ENCODE results near the gene CLMP.

DNA sequence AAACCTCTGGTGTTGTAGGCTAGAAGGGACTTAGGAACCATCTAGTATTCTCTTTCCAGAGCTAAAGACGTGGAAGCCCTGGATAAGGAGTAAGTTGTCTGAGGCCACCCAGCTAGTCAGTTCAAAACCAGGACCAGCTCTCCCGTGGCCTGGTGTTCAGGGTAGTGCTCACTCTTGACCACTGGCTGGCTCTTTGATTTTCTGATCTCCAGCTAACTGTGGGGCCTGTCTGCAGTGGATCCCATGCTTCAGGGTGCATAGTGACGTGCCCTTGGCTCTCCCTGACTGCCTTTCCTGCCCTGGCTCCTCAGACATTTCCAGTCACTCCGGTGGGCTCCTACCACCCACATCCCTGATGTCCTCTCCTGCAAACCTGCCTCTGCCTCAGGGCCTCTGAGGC lies 1.3 kb downstream of the CLMP start:
- TF ChIP-seq, protein P1, sequence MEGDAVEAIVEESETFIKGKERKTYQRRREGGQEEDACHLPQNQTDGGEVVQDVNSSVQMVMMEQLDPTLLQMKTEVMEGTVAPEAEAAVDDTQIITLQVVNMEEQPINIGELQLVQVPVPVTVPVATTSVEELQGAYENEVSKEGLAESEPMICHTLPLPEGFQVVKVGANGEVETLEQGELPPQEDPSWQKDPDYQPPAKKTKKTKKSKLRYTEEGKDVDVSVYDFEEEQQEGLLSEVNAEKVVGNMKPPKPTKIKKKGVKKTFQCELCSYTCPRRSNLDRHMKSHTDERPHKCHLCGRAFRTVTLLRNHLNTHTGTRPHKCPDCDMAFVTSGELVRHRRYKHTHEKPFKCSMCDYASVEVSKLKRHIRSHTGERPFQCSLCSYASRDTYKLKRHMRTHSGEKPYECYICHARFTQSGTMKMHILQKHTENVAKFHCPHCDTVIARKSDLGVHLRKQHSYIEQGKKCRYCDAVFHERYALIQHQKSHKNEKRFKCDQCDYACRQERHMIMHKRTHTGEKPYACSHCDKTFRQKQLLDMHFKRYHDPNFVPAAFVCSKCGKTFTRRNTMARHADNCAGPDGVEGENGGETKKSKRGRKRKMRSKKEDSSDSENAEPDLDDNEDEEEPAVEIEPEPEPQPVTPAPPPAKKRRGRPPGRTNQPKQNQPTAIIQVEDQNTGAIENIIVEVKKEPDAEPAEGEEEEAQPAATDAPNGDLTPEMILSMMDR (IDR thresholded peaks at IDR 0.05), result no peak
- TF ChIP-seq POLR2A (IDR thresholded peaks at IDR 0.05), result no peak

Data from testis (tissue), 2 donors.